Limb (tissue), 2 donors: ENCODE results near the gene ARF1.
A peak's percentile ranks its signal among the peaks of the same experiment; 100 is the strongest.

ENCODE experiments used
- DNase-seq, 2 donors: peaks; one replicate each; pipeline ENCODE4 v3.0.0-alpha.2; 2016; ENCODE audit errors: extremely low spot score in 2 of 2

The ARF1 gene

DNA sequence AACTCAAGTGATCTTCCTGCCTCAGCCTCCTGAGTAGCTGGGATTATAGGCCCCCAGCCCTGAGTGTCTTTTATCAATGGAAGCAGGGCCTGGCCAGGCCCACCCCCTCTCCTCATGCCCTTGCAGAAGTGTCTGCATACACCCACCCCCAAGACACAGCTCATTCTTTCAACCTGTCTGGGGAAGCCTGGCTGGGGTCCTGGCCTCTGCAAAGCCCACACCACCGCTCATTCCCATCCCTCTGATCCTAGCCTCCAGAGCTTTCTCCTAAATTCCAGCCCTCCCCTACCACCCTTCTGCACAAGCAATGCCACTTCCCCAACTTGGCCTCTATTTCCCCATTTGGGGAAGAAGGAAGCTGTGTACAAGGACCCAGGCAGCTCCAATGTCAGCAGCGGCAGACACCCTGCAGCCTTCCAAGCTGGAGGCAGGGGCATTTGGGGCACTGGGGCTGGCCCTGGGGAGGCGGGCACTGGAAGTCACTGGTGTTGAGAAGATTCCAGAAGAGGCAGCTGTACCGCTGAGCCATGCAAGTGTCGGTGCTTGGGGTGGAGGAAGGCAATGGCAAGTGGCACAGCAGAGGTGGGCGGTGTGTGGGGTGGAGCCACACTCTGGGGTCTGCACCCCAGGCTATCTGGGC is 33.7 kb upstream of the ARF1 start:
- no peak for DNase-seq

DNA sequence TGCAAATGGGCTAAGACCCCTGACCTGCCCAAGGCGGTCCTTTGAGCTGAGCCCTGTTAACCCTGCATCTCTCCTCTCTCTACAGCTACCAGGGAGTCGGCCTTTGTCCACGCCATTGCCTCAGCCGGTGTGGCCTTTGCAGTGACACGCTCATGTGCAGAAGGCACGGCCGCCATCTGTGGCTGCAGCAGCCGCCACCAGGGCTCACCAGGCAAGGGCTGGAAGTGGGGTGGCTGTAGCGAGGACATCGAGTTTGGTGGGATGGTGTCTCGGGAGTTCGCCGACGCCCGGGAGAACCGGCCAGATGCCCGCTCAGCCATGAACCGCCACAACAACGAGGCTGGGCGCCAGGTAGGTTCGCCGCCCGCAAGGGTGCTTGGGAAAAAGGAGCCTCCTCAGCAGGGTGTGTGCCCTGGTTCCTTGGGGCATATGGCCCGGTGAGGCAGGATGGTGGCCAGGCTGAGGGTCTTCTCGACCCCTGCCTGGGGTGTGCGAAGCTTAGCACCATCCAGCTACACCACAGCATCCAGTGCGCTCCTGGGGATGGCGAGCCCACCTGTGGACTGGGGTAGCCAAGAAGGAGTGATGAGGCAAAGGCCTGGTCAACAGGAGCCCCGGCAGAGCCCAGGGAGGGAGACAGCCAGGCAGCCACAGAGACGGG is 31.8 kb upstream of the ARF1 start:
- DNase-seq: no peak

DNA sequence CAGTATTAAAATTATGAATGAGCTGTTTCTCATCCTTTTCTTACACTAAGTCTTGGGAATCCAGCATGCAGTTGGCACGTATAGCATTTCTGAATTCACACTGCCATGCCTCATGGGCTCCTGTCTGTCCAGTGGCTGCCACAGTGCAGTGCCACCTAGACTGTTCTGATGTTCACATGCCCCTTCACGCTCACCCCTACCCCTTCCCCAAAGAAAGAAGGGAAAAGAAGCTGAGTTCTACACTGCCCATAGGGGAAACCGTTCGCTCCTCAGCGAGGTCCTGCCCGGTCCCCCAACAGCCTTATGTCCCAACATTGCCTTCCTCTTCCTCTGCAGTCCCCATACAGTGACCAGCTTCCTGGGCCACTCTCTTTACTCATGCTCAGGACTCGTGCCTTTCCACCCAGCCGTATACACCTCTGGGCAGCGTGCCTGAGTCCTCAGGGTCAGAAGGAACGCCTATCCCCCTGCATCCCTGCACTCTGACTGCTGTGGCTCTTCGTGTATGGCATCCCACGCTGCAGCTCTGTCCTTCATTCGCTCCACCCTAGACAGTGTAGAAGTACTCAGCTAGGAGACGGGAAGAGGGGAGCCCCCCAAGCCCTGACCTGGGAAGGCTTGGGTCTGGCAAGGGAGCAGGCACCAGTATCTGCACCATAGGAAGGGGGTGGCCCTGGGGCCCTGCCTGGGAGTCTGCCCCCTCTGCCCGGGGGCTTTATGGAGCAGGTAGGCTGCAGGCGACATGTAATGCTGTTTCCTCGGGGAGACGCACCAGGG is 24.1 kb upstream of the ARF1 start:
- no peak for DNase-seq

DNA sequence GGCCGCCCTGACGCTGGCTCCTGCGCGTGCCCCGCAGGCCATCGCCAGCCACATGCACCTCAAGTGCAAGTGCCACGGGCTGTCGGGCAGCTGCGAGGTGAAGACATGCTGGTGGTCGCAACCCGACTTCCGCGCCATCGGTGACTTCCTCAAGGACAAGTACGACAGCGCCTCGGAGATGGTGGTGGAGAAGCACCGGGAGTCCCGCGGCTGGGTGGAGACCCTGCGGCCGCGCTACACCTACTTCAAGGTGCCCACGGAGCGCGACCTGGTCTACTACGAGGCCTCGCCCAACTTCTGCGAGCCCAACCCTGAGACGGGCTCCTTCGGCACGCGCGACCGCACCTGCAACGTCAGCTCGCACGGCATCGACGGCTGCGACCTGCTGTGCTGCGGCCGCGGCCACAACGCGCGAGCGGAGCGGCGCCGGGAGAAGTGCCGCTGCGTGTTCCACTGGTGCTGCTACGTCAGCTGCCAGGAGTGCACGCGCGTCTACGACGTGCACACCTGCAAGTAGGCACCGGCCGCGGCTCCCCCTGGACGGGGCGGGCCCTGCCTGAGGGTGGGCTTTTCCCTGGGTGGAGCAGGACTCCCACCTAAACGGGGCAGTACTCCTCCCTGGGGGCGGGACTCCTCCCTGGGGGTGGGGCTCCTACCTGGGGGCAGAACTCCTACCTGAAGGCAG is 23.4 kb upstream of the ARF1 start:
- no peak for DNase-seq

DNA sequence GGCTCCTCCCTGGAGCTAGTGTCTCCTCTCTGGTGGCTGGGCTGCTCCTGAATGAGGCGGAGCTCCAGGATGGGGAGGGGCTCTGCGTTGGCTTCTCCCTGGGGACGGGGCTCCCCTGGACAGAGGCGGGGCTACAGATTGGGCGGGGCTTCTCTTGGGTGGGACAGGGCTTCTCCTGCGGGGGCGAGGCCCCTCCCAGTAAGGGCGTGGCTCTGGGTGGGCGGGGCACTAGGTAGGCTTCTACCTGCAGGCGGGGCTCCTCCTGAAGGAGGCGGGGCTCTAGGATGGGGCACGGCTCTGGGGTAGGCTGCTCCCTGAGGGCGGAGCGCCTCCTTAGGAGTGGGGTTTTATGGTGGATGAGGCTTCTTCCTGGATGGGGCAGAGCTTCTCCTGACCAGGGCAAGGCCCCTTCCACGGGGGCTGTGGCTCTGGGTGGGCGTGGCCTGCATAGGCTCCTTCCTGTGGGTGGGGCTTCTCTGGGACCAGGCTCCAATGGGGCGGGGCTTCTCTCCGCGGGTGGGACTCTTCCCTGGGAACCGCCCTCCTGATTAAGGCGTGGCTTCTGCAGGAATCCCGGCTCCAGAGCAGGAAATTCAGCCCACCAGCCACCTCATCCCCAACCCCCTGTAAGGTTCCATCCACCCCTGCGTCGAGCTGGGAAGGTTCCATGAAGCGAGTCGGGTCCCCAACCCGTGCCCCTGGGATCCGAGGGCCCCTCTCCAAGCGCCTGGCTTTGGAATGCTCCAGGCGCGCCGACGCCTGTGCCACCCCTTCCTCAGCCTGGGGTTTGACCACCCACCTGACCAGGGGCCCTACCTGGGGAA is 22.7 kb upstream of the ARF1 start:
- DNase-seq: peak in 1 of 2 donors; percentile 60

DNA sequence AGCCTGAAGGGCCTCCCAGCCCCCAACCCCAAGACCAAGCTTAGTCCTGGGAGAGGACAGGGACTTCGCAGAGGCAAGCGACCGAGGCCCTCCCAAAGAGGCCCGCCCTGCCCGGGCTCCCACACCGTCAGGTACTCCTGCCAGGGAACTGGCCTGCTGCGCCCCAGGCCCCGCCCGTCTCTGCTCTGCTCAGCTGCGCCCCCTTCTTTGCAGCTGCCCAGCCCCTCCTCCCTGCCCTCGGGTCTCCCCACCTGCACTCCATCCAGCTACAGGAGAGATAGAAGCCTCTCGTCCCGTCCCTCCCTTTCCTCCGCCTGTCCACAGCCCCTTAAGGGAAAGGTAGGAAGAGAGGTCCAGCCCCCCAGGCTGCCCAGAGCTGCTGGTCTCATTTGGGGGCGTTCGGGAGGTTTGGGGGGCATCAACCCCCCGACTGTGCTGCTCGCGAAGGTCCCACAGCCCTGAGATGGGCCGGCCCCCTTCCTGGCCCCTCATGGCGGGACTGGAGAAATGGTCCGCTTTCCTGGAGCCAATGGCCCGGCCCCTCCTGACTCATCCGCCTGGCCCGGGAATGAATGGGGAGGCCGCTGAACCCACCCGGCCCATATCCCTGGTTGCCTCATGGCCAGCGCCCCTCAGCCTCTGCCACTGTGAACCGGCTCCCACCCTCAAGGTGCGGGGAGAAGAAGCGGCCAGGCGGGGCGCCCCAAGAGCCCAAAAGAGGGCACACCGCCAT is 21.9 kb upstream of the ARF1 start:
- DNase-seq: no peak

DNA sequence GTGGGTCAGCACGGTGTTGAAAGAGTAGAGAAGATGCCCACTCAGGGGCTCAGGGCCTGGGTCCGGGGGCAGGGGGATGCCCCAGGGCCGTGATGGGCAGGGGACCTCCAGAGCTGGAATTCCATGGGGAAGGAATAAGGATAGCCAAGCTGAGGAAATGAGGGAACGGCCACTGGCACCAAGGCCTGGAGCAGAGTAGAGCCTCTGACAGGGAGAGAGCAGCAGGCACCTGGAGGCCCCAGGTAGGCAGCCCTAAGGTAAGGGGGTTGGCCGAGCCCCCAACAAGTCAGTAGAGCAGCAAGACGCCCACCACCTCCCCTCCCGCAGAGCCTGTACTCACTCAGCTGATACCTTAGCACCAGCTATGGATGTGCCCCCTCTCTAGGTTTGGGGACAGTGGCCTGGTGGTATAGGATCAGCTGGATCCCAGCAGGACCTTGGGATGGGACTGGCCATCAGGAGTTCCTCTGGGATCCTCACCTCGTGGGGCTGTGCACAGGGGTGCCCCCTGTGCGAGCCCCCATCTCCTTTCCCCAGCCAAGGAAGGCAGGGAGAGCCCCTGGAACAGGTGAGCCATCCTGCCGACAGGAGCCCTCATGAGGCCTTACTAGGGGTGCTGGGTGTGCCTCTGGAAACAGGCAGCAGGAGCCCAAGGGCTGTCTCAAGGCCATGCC is 21.0 kb upstream of the ARF1 start:
- DNase-seq: no peak

DNA sequence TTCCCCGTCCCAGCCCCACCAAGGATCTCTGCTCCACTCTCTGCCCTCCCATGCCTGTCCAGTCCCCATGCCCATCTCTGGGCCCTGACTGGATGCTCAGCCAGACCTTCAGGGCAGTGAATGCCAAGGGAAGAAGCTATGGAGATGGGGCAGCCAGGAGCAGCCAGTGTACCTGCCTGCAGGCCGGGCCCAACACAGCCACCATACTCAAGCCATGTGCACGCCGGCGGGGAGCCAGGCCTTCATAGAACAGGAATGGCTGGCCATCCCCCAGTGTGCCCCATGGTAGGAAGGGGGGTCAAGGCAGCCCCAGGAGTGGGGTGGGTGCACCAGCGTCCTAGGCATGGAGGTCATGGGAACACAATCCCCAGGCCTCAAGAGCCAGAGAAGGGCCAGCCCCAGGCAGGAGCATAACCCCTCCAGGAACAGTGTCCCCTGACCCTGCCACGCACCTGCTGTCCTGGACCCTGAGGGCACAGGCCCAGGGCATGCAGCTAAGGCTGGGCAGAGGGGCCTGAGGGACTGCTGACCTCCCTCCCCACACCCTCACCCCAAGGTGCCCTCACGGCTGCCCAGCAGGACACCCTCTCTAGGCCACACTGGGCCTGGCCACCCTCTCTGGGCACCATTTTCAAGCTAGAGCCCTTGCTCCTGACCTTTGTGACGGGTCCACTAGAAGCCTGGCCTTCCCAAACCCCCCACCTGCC is 20.3 kb upstream of the ARF1 start:
- no peak for DNase-seq

DNA sequence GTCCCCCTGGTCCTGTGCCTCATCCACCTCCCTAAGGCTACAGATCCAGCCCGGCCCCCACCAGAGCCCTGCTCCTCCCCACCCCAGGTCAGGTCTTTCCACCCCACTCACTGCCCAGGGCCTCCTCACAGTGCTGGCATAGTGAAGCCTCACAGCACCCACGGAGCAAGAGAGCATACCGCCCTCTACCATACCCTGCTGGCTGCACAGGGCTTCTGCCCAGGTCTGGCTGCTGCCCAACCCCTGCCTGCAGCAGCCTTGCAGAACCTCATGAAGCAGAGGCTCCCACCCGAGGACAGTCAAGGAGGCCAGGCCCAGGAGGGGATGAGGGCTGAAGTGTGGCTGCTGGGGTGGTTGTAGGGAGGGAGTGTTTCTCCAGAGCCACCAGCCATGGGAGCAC is 19.7 kb upstream of the ARF1 start:
- no peak for DNase-seq

DNA sequence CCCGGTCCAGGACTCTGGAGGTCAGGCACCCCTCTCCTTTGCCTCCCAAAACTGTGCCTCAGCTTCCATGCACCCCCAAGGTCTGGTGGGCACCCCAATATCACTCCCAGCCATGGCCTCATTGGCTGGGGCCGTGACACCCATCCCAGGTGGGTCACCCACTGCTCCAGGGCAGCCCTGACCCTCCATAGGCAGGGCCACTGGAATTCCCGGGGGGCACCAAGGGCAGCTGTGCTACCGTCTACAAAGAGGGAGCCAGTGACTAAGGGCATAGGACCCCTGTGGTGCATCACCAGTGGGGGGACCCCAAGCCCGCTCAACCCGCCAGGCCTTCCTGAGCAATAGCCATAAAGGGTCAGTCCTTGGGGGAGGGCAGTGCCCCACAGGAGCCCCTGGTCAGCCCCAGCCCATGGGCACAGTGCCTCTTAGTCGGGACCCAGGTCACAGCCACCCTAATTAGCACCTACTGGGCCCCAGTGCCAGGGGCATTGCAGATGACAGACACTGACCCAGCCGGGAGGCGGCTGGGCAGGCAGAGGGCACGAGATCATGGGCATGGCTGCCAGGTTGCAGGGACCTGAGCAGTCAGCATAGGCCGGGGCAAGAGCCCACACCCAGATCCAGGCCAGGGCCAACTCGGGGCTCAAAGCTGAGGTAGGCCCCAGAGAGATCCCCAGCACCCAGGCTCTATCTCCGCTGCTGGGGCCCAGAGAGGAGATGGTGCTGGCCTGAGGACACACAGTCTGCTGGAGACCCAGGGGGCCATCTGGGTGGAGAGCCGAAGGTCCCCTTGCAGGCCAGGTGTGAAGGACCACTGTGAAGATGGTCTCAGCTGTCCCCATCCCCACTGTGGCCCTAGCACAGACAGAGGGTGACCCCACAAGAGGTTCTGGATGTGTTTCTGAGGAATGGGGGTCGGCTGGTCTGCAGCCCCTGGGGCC is 19.0 kb upstream of the ARF1 start:
- DNase-seq: no peak

DNA sequence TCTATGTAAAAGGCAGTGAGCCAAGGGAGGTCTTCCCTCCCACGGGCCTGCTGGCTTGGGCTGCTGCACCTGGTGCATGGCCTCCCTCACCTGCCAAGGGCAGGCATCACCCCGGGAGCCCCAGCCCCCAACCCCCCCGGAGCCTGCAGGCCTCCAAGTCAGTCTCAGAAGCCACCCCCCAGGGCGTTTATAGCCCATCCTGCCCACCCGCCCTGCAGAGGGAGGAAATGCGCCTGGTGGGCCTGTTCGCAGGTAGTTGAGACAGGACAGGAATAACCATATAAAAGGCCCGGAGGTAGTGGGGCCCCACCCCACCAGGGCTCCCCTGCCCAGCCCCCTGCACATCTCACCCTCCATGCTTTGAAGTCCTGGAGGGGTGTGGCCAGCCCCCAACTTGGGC is 18.2 kb upstream of the ARF1 start:
- DNase-seq: no peak

DNA sequence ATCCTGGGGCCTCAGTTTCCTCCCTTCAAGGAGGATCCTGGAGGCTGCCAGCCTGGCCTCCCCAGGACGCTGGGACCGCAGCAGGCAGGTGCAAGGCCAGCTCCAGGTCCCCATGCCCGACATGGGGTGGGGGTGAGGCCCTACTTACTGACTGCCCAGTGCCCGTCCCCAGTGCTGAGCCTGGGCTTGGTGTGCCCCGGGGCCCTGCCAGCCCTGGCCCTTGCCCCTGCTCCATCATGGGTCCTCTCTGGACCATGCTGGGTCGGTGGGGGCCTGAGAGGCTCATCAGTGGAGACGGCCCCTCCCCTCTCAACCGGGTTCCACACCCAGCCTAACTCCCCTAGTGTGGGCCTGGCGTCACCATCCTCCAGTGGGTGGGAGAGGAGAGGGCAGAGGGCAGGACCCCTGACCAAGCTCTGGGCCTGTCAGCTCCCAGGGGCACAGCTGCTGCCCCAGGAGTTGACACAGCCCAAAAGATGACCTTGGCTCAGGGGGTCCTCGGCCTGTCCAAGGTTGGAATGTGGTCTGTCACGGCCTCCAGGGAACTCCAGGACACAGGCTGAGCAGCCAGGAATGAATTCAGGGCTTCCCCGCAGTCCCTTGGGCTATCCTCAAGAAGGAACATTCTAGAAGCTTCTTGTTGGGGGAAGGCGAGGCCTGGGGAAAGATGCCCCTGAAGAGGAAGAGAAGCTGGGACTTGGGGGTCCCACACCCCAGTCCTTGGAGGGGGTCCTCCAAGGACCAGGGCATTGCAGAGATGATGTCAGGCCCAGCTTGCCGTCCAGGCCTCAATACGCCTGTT is 17.6 kb upstream of the ARF1 start:
- DNase-seq: no peak

DNA sequence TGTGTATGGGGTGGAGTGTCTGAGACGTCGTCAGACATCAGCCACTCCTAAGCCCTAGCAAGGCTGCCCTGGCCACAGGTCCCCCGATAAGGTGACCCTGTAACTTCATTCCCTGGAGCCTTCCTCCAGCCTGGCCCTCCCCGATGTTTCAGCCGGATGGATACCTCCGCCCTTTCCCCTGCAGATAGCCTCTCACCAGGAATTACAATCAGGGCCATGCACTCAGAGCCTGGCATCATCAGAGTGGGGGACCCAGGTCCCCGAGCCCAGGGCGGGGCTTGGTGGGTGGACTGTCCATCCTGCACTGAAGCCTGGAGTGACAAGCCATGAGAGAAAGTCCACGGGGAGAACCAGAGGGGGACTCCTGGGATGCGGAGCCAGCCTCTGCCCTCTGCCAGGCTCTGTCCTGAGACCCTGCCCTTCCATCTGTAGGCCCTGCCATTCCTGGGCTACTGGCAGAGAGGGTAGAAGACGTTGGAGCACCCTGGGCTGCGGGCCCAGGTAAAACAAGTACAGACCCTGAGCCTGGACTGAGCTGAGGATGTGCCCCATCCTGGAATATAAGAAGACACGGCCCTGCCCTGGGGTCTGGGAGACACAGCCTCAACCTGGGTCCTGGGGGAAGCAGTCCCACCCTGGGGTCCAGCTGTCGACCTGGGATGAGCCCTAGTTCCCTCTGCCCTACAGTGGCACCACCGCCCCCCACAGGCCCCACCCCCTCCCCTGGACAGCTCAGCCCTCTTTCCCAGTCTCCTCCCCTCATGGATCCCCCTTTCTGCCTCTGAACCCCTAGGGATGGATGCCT is 16.8 kb upstream of the ARF1 start:
- DNase-seq: no peak

DNA sequence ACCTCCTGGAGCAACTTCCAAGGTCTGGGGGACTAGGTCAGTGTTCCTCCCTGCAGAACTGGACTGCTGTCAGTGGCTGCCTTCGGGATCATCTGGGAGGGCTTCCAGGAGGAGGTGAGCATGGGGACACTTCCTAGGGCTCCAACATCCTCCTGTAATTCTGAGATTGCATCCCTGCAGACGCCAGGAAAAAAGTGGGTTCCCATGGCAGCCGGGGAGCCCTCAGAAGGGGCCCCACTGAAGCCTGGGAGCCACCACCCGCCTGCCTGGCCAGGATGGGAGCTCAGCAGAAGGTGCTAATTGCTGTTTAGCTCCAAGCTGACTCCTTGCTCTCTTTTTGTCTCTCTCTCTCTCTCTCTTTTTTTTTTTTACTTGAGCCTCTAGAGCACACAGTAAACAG is 16.1 kb upstream of the ARF1 start:
- DNase-seq: no peak

DNA sequence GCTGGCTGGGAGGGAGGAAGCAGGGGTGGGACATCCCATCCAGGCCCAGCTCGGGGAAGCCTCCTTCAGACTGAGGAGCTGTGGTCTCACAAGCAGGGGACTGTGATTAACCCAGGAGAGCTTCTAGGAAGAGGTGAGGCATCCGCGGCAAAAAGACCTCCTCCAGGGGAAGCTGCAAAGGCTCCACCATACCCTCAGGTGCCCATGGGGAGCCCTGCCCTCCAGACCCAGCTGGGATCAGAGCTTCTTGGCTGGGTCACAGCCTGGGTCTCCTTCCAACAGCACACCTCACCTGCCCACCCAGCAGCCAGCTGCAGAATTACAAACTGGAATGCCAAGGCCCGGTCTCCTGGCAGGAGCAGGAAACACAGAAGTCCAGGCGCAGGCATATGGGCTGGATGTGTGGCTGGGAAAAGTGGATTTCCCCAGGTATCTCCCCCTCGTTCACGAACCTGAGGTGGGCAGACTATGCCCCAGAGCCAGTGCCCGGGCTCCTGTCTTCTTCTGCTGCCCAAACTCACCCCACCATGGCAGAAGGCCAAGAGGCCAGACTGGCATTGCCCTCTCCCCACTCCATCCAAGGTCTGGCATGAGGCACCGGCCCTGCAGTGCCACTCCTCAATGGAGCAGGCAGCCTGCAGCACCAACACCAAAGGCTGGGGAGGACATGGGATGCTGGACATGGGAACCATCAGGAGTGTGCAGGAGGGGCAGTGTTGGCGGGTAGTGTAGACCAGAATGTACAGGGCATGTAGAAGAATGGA is 15.4 kb upstream of the ARF1 start:
- no peak for DNase-seq

DNA sequence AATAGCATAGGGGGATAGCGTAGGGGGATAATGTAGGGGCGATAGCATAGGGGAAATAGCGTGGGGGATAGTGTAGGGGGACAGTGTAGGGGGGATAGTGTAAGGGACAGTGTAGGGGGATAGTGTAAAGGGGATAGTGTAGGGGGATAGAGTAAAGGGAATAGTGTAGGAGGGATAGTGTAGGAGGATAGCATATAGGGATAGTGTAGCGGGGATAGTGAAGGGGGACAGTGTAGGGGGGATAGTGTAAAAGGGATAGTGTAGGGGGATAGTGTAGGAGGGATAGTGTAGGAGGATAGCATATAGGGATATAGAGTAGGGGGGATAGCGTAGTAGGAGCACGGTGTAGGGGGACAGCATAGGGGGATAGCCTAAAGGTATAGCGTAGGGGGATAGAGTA is 14.1 kb upstream of the ARF1 start:
- DNase-seq: no peak
